ENCODE data around the gene PSME4.

The PSME4 gene, protein sequence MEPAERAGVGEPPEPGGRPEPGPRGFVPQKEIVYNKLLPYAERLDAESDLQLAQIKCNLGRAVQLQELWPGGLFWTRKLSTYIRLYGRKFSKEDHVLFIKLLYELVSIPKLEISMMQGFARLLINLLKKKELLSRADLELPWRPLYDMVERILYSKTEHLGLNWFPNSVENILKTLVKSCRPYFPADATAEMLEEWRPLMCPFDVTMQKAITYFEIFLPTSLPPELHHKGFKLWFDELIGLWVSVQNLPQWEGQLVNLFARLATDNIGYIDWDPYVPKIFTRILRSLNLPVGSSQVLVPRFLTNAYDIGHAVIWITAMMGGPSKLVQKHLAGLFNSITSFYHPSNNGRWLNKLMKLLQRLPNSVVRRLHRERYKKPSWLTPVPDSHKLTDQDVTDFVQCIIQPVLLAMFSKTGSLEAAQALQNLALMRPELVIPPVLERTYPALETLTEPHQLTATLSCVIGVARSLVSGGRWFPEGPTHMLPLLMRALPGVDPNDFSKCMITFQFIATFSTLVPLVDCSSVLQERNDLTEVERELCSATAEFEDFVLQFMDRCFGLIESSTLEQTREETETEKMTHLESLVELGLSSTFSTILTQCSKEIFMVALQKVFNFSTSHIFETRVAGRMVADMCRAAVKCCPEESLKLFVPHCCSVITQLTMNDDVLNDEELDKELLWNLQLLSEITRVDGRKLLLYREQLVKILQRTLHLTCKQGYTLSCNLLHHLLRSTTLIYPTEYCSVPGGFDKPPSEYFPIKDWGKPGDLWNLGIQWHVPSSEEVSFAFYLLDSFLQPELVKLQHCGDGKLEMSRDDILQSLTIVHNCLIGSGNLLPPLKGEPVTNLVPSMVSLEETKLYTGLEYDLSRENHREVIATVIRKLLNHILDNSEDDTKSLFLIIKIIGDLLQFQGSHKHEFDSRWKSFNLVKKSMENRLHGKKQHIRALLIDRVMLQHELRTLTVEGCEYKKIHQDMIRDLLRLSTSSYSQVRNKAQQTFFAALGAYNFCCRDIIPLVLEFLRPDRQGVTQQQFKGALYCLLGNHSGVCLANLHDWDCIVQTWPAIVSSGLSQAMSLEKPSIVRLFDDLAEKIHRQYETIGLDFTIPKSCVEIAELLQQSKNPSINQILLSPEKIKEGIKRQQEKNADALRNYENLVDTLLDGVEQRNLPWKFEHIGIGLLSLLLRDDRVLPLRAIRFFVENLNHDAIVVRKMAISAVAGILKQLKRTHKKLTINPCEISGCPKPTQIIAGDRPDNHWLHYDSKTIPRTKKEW (N-terminal part only)

DNA sequence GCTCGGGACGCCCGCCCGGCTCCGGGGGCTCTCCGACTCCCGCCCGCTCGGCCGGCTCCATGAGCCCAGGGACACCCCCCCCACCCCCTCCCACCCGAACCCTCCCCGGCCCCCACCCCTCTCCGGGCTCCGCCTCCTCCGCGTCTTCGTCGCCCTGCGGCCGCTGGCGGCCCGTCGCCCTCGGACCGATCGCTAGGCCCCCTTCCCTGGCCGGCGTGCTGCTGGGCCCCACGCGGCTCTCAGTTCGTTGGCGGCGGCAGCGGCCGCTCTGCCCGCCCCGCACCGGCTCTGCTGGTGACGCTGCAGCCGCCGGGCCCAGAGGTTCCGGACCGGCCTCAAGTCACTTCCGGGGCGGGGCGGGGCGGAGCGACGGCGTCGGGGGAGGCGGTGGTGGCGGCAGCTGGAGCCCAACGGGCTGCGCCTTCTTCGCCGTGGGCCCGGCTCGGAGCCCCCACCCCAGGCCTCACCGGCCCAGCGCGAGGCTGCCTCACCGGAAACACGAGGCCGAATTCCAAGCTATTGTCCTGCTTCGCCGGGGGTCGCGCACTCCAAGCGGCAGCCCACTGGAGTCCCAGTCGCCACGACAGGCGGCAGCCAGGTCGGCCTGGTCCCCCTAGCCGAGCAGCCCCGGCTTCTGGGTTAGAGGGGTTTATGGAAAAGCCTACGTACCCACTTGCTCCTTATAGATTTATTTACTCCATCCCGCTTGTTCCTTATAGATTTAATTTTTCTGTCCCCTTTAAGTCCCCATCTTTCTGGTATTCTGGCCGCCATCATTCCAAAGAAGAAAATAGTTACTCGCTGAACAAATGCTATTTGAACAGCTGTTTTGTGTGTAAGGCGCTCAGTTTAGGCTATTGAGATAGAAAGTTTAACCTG lies at the start of gene PSME4:
Gene PSME4, minus strand, starts transcription at position 270 of the 879 bp plus-strand sequence. Its CDS starts 209 bp downstream, at position 61.
- peak; percentile 93 for DNase-seq

DNA sequence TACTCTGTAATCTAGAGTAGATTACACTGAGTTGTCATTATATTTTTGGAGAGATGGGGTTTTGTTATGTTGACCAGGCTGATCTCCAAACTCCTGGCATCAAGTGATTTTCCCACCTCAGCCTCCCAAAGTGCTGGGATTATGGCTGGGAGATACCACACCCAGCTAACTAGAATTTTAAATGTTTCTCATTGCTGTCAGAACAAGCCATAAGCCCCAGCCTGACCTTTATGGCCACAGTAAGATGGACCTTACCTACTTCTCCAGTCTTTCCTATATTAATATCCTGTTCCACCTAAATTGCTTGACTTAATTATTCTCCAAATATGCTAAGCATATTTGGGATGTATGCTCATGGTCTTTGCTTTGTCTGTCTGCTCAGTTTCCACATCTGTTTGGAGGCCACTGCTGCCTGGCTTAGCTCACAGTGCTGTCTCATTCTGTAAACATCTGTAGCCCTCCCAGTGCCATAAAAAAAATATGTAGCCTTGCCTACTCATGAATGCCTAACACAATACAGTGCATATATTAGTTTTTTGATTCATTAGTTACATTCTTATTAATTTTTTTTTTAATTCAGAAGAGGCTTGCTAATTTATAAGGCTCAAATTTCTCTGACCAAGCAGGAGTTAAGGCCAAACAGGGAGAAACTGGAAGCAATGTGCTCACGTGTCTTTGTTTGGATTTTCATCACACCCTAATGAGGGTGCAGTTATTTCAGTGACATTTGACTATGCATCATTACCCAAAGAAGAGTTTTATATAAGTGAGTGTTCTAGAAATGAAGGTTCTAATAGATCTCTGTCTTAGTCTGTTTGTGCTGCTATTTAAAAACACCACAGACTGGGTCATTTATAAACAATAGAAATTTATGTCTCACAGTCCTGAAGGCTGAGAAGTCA lies 45.3 kb upstream of the PSME4 start:
- DNase-seq, result no peak

DNA sequence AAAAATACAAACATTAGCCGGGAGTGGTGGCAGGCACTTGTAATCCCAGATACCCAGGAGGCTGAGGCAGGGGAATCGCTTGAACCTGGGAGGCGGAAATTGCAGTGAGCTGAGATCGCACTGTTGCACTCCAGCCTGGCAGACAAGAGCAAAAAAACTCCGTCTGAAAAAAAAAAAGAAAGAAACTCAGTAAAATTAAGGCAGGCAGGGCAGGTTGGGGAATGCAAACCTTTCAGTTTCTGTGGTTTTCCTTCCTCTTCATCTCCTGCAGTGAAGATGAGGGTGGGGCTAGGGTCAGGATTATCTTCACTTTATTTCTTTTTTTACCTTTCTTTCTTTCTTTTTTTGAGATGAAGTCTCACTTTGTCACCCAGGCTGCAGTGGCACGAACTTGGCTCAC lies 43.2 kb upstream of the PSME4 start:
- peak; percentile 6 for DNase-seq

DNA sequence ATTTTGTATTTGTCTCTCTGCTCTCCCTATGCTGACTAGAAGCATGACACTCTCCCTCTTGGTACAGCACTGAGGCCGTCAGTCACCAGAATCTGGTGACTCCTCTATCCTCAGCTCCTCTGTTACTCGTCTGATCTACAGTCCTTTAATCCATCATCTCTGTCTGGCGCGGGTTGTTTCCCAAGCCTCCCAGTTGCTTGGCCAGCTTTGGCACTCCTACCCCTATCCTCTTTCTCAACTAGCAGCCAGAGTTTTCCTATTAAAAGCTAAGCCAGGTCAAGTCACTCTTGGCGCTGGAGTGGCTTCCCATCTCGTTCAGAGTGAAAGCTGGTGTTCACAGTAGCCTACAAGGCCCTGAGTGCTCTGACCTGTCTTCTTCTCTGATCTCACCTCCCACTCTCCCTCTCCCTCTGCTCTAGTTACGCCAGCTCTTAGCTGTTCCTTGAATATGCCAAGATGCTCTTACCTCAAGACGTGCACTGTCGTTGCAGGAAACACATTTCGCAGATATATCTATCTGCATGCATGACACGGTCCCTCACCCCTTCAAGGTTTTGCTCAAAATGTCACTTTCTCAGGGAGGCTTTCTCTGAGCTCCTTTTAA lies 41.8 kb upstream of the PSME4 start:
- no peak for DNase-seq

DNA sequence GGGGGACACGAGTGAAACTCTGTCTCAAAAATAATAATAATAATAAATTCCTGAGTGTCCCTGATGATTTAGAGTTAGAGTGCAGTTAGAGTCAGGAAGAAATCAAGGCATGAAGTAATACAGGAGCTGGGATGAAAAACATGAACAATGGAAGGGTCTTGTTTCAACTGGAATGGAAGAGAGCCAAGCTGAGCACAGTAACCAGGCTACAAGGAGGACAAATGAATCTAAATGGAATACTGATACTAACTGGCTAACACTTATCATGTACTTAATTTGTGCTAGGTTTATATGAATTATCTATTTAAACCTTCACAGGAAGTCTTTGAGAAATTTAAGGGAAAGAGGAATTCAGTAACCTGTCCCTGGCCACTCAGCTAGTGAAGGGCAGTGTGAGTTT lies 38.8 kb upstream of the PSME4 start:
- DNase-seq, result no peak

DNA sequence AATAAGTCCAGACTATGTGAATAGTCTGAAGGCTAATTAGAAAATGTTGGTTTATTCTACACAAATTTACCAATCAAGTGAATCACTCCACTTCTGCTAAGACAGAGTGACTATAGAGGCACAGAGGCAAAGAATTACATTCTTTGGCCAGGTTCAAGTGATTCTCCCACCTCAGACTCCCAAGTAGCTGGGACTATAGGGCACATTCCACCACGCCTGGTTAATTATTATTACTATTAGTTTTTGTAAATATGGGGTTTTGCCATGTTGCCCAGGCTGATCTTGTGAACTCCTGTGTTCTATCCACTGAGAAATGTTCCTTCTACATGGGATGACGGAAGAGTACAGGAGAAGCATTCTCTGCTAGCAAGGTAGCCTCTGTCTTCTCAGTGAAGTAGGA lies 37.6 kb upstream of the PSME4 start:
- DNase-seq, result no peak

DNA sequence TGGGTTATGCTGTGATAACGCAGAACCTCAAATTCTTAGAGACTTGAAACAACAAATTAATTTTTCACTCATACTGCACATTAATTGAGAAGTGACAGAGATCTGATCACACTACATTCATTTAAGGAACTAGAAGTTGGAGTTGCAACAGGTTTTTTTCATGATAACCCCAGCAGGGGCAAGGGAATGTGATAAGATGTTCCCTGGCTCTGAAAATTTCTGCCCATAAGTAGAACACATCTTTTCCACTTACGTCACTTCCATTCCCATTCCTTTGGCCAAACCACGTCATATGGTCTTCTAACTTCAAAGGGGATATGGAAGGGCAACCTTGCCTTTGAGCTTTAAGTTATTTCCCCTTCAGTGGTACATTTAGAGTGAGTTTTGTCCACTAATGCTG lies 29.7 kb upstream of the PSME4 start:
- DNase-seq, result no peak

DNA sequence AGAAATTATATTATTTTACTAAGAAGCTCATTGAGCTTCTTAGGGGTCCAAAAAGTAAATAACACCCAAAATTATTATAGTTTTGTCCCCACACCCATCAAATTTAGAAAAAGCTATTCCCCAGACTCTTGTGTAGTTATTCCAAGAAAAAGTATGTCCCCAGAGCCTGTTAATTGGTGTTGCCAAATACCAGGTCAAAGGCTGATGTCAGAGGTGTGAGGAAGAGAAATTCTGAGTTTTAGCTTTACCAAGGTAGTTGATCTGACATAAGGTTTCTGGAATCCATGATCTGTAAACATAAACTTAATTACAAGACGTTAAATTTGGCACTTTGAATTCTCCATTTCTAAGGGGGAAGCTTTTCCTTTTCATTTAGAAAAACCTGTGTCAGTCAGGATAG lies 29.3 kb upstream of the PSME4 start:
- no peak for DNase-seq

DNA sequence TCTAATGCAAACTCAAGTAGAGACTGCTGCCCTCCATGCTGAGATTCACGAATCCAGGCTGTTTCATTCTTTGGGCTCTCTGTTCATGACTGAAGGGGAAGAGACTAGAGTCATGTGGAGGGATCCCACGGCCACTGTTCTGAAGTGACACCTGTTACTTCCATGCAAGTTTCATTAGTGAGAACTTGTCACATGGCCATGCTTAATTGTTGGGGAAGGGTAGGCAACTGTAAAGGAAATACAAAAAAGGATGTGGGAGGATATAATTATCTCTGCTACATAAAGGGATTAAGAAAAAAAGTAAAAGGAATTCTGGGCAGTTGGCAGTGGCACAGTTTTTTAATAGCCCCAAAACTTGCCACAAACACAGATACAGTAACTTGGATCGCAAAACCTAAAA lies 28.0 kb upstream of the PSME4 start:
- DNase-seq, result no peak

DNA sequence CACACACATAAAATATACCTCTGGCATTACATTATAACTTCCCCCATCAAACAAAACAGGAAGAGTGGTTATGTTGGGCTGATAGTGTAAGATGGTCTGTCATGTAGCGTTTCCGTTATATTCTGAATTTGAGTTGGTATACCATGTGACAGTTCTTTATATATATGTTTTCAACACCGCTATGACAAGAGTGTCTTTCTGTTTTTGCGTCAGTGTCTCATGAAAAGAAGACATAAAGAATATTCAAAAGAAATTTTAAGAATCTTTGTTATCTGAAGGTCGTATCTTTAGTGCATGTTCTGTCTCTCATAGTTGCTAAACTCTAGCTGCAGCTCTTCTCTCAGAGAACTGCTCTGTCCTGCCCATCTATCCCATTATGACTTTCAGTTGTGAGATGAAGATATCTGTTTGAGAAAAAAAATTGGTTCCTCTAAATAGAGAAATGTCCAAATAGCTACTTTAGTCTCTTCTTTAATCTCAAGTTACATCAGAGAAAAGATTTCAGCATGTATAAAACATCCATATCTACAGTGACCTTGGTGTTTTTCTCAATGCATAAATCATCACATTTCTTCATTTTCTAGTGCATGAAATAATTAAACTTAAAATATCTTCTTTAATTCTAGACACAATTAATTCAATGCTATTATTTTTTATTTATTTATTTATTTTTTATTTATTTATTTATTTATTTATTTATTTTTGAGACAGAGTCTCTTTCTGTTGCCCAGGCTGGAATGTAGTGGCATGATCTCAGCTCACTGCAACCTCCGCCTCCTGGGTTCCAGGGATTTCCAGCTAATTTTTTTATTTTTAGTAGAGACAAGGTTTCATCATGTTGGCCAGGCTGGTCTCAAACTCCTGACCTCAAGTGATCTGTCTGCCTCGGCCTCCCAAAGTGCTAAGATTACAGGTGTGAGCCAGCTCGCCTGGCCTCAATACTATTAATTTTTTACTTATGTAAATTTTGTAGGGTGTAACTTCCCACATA lies 24.3 kb upstream of the PSME4 start:
- DNase-seq, result peak; percentile 74

DNA sequence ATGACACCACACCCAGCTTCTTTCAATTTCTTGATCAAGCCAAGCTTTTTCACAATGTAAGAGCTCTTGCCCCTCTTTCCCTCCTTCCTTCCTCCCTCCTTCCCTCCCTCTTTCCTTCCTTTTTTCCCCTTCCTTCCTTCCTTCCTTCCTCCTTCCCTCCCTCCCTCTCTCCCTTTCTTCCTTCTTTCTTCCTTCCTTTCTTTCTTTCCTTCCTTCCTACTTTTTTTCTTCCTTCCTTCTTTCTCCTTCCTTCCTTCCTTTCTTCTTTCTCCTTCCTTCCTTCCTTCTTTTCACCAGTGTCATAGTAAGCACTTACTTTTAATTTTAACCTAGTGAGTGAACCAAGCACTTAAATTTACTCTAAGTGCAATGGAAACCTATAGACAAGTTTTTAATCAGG lies 21.2 kb upstream of the PSME4 start:
- no peak for DNase-seq

DNA sequence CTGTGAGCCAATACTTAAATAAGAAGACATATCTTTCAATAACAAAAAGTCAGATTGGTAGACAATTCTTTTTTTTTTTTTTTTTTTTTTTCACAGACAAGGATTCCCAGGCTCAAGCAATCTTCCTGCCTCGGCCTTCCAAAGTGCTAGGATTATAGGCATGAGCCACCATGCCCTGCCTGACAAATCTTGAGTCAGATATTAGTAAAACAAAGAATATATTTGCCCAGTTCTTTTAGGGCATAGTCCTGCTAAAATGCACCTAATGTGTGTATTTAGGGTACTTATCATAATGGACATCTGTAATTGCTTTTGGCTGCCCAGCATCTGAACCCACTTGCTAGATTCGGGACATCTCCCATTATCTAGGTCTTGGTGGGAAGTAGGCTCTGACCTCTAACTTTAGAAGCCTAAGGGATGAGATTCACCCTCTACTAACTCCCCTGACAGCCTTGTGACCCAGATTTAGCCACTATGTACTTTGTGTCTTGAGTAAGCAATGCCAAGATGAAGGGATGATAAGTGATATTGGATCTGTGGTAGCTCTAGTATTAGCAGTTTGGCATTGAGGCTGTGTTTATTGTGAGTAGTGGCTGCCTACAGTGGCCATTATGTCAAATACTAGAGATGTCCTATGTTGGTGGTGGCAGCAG lies 18.5 kb upstream of the PSME4 start:
- no peak for DNase-seq

DNA sequence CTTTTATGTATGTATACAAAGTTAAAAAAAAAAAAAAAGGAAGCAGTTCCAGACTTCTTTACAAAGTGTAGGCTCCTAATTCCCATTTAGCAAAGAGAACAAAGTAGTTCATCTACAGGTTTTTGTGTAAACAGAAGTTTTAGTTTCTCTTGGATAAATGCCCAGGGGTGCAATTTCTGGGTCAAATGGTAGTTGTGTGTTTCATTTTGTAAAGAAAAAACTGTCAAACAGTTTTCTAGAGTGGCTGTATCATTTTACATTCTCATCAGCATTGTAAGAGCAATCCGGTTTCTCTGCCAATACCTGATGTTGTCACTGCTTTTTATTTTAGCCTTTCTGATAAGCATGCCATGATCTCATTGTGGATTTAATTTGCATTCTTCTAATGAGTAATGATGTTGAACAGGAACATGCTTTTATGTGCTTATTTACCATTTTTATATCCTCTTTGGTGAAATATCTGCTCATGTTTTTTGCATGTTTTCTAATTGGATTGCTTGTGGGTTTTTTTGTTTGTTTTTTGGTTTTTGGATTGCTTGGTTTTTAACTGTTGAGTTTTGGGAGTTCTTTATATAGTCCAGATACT lies 16.6 kb upstream of the PSME4 start:
- DNase-seq, result no peak

DNA sequence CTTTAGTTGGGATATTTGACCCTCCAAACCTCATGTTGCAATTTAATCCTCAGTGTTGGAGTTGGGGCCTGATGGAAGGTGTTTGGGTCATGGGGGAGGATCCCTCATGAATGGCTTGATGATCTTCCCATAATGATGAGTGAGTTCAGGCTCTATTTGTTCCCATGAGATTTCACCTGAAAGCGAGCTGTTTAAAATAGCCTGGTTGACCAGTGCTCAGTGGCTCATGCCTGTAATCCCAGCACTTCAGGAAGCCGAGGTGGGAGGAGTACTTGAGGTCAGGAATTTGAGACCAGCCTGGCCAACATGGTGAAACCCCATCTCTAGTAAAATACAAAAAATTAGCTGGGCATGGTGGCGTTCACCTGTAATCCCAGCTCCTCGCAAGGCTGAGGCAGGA lies 14.9 kb upstream of the PSME4 start:
- no peak for DNase-seq

DNA sequence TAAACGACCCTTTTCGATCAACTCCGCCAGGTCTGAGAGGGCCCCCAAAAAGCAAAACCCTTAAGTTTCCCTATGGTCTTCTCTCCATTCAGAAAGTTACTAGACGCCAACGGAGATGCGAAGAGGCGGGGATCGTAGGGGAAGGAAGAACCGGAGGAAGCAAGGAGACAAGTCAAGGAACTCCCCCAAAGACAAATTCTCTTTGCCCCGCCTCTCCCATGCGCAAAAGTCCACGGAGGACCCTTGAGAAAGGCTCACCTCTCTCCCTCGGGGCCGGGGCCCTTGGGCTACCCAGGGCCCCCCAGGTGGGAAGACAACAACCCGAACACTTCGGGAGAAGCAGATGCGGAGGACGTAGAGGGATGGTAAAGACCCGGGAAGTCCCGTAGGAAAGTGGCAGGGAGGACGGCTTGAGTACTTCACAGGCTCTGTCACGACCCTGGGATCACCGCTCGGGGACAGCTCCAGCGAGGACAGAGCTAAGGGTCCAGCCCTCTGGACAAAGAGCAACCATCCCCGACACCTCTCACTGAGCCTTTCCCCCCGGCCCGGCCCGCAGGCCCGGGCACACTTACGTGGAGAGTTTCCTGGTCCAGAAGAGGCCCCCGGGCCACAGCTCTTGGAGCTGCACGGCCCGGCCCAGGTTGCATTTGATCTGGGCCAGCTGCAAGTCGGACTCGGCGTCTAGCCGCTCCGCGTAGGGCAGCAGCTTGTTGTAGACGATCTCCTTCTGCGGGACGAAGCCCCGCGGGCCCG lies 647 bp downstream of the PSME4 start:
- peak; percentile 35 for DNase-seq

DNA sequence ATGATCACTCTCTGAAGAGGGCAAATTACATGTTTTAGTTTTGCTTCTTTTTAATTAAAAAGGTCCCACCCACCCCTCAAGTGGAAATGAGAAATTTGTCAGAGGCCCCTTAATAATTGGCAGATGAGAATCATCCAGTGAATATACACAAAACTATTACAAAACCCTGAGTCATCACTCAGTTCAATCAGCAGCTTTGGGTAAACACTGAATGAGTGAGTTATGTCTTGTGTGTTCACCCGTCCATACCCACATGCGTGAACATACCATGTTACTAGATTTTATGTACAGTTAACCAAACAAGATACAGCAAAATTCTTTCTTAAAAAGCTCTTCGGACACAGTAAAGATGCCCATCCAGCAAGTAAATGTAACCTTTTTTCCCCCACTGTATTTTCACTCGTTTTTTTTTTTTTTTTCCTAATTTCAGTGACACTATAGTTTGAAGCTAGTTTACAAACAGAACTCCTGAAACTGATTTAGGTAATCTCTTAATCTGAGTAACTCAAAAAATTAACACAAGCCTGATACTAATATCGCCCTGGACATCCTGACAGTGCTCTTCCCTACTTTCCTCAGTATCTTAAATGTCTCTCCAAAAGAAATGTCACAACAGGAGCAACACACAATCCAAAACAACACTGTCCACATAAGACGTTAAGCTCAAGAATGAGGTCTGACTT lies 1.4 kb downstream of the PSME4 start:
- peak; percentile 24 for DNase-seq
